ENCODE data around the gene NOCT.
"Not testable (repeated sequence)": the region's sequence is repeated elsewhere in the genome, so short reads cannot be mapped to it uniquely, and the experiment has no call there.

The NOCT gene

GRCh38 chr4:139011225-139011950 is 4.2 kb upstream of the NOCT start:
- no peak for DNase-seq (ENCODE audit: low read depth)

GRCh38 chr4:139014371-139015268 is 961 bp upstream of the NOCT start:
- DNase-seq (ENCODE audit: low read depth) = no peak

GRCh38 chr4:139015948-139016471 is 429 bp downstream of the NOCT start:
- peak; percentile 8 for DNase-seq (ENCODE audit: low read depth)

GRCh38 chr4:139017861-139018260 is 2.3 kb downstream of the NOCT start:
- no peak for DNase-seq (ENCODE audit: low read depth)

GRCh38 chr4:139018501-139018900 is 2.9 kb downstream of the NOCT start:
- DNase-seq (ENCODE audit: low read depth) = no peak

DNA sequence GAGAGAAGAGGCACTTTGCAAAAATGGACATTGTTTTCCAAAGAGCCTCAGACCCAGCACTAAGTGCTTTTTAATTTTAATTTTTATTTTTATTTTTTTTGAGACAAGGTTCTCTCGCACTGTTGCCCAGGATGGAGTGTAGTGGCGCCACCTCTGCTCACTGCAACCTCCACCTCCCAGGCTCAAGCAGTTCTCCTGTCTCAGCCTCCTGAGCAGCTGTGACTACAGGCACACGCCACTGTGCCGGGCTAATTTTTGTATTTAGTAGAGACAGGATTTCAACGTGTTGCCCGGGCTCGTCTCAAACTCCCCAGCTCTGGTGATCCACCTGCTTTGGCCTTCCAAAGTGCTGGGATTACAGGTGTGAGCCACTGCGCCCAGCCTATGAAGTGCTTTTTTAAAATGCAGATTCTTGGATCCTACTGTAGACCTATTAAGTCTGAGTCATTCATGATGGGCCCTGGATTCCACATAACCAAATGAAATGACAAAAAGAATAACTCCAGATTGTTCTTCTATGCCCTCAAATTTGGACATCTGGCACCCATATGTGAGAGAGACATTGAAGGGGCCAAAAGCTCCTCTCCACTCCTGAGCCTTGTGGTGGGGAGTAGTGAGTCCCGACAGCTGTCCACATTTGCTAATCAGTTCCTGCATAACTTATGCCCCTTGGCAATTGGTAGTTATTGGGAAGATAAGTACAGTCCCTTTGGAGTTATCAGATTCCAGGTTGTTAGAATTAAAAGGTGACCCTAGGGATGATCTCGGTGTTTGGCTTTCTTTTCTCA is 3.6 kb downstream of the NOCT start:
- DNase-seq (ENCODE audit: low read depth) = no peak

DNA sequence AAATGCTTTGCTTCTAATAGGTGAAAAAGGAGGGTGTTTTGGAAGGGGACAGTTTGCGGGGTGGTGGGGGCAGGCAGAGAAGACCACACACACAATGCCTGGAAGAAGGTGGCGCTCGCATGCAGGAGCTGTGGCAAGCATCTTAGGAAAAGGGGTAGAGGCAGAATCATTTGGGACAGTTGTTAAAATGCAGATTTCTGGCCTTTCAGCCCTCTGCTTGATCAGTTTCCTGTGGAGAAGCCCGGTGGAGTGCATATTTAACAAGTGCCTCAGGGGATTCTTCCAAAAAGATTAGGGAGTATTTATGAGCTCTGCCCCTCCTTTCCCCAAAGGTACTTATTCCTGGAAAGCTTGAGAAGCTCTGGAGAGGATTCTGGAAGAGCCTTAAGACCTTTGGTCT is 4.8 kb downstream of the NOCT start:
- no peak for DNase-seq (ENCODE audit: low read depth)

GRCh38 chr4:139021071-139021470 is 5.5 kb downstream of the NOCT start:
- DNase-seq (ENCODE audit: low read depth) = not testable (repeated sequence)

- DNase-seq (ENCODE audit: low read depth) = no peak
These were observed 7.3 kb downstream of the NOCT start for GRCh38 chr4:139022835-139023234.

- DNase-seq (ENCODE audit: low read depth) = no peak
These were observed 9.1 kb downstream of the NOCT start for GRCh38 chr4:139024686-139025085.

- DNase-seq (ENCODE audit: low read depth) = no peak
These were observed 10.3 kb downstream of the NOCT start for GRCh38 chr4:139025841-139026240.

DNA sequence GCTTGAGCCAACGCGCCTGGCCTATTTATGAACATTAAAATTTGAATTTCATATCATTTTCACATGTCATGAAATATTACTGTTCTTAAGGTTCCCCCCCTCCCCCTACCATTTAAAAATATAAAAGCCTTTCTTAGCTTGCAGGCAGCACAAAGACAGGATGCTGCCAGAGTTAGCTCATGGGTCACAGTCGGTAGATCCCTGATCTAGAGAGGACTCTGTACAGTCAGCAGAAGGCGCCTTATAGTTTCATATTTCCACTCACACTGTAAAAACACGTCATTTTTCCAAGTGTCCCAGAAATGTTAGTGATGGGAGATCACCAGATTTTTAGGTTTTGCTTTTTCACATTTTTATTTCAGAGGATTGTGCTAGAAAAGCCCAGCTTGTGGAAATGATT is 12.2 kb downstream of the NOCT start:
- no peak for DNase-seq (ENCODE audit: low read depth)

GRCh38 chr4:139028191-139028661 is 12.6 kb downstream of the NOCT start:
- no peak for DNase-seq (ENCODE audit: low read depth)

DNA sequence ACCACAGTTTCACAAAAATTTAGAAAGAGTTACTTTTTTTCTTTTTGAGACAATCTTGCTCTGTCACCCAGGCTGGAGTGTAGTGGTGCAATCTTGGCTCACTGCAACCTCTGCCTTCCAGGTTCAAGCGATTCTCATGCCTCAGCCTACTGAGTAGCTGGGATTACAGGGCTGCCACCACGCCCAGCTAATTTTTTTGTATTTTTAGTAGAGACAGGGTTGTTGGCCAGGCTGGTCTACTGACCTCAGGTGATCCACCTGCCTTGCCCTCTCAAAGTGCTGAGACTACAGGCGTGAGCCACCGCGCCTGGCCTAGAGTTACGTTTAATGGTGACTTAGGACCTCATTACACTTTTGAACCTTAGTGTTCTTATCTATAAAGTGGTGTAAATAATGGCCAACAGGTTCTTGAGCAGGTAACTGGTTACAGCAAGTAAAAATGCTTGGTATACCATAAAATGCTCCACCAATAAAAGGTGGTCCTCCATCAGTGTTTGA is 14.3 kb downstream of the NOCT start:
- DNase-seq (ENCODE audit: low read depth) = not testable (repeated sequence)

GRCh38 chr4:139030614-139031235 is 15.1 kb downstream of the NOCT start:
- peak; percentile 69 for DNase-seq (ENCODE audit: low read depth)

DNA sequence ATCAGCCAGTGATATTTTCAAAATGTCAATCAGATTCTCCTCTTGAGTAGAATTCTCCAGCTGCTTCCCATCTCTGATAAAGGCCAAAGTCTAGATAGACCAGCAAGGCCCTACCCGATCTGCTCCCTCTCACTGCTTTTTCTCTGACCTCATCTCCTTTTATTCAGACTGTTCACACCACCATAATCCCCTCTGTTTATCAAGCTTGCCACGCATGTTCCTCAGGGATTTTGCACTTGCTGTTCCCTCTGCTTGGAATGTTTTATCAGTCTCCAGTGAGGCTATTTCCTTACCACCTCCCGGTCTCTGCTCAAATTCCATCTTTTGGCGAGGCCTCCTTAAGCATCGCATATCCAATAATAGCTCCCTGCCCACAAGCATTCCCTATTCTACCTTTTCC is 20.1 kb downstream of the NOCT start:
- DNase-seq (ENCODE audit: low read depth) = no peak

GRCh38 chr4:139036885-139037284 is 21.3 kb downstream of the NOCT start:
- no peak for DNase-seq (ENCODE audit: low read depth)

DNA sequence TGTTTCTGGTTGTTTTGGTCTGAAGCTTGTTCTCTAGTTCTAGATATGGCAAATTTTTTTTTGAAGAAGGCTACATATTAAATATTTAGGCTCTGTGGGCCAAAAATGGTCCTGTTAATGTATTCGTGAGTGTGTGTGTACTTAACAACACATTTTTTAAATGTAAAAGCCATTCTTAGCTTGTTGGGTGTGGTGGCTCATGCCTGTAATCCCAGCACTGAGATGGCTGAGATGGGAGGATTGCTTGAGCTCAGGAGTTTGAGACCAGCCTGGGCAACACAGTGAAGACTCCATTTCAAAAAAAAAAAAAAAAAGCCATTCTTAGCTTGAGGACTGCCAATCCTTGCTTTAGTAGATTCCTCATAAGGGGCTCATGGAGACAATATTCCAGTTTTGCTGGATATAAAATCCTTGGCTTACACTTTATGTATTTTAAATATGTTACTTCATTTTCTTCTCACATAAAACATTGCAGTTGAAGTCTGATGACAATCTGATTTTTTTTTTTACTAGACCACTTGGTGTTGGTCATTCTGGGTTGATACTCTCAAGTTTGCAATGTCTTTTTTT is 23.4 kb downstream of the NOCT start:
- DNase-seq (ENCODE audit: low read depth) = no peak

DNA sequence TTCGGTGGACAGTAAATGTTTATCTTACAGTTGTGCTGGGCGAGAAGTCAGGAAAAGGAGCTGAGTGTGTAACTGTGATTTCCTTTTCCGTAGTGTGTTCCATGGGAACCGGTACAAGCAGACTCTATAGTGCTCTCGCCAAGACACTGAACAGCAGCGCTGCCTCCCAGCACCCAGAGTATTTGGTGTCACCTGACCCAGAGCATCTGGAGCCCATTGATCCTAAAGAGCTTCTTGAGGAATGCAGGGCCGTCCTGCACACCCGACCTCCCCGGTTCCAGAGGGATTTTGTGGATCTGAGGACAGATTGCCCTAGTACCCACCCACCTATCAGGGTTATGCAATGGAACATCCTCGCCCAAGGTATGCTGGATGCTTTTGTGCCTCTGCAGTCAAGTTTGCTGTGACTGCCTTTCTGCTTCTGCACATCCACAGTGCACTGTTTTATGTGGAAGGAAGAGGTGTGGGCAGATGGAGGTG is 27.4 kb downstream of the NOCT start:
- no peak for DNase-seq (ENCODE audit: low read depth)

DNA sequence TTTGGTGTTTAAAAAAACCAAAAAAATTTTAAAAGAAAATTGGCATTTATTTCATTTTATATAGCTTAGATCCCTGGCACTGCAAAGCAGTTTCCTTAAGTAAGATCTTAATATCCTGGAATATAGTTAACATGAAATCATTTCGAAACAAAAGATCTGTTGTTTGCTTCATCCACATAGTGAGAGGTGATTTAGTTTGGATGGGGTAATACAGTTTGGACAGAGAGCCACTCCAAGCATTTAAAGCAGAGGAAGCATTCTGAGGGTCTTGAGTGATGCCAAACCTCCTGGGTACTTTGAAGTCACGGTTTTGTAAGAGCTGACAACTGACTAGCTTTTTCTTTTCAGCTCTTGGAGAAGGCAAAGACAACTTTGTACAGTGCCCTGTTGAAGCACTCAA is 28.7 kb downstream of the NOCT start:
- DNase-seq (ENCODE audit: low read depth) = no peak

DNA sequence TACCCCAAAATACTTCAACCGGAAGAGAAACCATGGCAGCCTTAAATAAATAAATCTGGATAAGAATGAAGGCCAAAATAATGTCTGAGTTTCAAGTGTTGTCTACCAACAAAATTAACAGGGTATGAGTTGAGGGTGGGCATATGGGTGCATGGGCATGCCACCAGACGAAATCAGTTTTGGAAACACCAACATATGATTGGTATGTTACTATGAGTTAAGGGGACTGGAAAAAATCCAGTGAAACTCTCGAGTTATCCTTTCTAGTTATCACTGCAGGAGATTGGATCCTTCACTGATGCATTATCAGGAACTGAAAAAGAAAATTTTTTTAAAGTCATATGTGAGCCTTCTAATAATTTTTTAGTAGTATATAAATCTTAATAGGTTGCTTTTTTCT is 32.4 kb downstream of the NOCT start:
- DNase-seq (ENCODE audit: low read depth) = no peak
